ENCODE data around the gene IL22RA2.
"Not testable (repeated sequence)": the region's sequence is repeated elsewhere in the genome, so short reads cannot be mapped to it uniquely, and the experiment has no call there.

Gene IL22RA2

GRCh38 chr6:137126875-137127485, 46.5 kb downstream of the IL22RA2 start:
- in situ Hi-C loops (cut with HindIII; ENCODE audit: low sequenced_read_pairs): no loop called here

GRCh38 chr6:137123078-137123477, 50.4 kb downstream of the IL22RA2 start:
- in situ Hi-C loops (cut with HindIII; ENCODE audit: low sequenced_read_pairs): no loop called here

DNA sequence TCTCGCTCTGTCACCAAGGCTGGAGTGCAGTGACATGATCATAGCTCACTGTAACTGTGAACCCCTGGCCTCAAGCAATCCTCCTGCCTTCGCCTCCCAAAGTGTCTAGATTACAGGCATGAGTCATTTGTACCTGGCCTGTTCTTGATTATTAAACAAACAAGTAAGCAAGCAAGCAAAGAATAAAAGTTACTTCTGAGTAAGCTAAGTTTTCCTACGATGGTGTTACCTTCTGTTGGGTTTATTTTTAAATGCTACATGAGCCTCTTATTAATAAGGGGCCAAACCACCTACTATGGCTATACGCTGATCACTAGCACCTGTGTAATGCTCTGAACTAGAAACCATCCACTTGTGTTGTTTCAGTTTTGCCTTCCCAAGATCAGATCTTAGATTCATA, 50.8 kb downstream of the IL22RA2 start:
- in situ Hi-C loops (cut with HindIII; ENCODE audit: low sequenced_read_pairs): no loop called here

- in situ Hi-C loops (cut with HindIII; ENCODE audit: low sequenced_read_pairs): no loop called here
Measured at GRCh38 chr6:137121401-137121997, 51.9 kb downstream of the IL22RA2 start.

- in situ Hi-C loops (cut with HindIII; ENCODE audit: low sequenced_read_pairs): no loop called here
Measured at GRCh38 chr6:137120748-137121147, 52.7 kb downstream of the IL22RA2 start.

DNA sequence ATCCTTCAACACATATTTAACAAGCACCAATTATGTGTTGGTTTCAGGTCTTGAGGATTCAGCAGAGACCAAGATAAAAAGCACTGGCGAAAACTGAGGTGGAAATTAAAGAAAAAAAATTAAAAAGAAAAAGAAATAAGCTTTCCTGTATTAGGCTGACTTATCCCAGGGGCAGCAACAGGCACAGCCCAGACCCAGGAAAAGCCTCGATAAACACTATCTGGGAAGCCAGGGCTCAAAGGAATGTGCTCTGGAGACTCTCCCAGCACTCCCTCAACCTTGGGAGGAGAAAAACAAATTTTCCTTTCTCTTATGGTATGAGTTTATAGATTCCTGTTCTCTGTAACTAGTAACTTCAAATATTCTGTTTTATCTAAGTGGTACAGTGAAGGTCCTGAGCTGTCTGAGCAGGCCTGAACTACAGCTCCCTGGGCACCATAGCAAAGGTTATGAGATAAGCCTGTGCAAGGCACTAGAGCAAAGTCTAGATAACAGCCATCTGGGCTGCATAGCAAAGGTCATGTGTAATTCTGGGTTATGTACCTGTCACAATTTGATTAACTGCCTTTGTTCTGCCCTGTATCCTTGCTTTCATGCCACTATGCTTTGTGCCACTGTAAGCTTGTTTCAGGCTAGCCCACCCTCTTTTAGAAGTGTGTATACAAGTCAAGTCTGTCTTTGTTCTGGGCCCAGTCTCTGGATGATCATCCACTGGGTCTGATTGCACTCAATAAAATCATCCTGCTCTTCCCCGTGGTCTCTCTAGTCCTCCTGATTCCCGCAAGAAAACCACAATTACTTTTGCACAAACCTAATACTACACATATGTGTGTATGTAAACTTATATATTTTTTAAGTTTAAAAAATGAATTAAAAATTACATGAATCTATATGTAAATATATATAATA, 54.0 kb downstream of the IL22RA2 start:
- in situ Hi-C loops (cut with HindIII; ENCODE audit: low sequenced_read_pairs): no loop called here

GRCh38 chr6:137117581-137117980, 55.9 kb downstream of the IL22RA2 start:
- in situ Hi-C loops (cut with HindIII; ENCODE audit: low sequenced_read_pairs): no loop called here

DNA sequence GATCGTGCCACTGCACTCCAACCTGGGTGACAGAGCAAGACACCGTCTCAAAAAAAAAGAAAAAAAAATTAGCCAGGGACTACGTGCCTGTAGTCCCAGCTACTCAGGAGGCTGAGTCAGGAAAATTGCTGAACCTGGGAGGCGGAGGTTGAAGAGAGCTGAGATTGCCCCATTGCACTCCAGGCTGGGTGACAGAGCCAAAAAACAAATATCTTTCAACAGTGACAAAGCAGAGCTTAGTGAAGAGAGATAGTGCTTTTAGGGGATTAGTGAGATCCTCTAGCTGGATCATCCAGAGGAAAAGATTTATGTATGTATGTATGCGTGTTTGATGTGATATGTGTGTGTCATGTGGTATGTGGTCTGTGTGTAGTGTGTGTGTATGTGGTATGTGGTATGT, 56.6 kb downstream of the IL22RA2 start:
- in situ Hi-C loops (cut with HindIII; ENCODE audit: low sequenced_read_pairs): no loop called here

DNA sequence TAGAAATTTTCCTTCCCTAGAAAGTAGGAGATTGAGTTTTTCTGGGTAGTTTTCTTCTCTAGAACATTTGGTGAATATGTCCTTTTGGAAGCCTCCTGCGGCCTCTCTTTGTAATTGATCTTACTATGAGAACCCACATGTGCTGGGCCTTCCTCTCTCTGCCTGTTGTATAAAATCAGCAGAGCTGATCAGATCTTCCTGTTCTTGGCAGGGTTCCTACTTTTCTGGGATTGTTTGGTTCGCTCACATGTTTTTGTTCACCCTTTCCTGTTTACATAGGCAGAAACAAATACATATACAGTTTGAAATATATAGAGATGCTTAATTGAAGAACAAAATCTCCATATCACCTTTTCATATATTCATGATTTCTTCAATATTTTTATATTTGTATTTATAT, 57.8 kb downstream of the IL22RA2 start:
- in situ Hi-C loops (cut with HindIII; ENCODE audit: low sequenced_read_pairs): no loop called here

DNA sequence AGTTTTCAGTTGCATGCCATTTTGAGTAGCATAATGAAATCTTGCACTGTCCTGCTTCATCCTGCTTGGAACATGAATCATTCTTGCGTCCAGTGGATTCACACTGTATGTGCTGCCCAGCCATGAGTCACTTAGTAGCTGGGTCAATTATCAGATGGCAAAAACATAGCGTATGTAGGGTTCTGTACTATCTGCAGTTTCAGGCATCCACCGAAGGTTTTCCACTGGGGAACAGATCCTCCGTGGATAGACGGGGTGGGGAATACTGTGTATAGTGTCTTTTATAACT, 61.4 kb downstream of the IL22RA2 start:
- in situ Hi-C loops (cut with HindIII; ENCODE audit: low sequenced_read_pairs): no loop called here

GRCh38 chr6:137111296-137112066, 62.0 kb downstream of the IL22RA2 start:
- in situ Hi-C loops (cut with HindIII; ENCODE audit: low sequenced_read_pairs): no loop called here

- in situ Hi-C loops (cut with HindIII; ENCODE audit: low sequenced_read_pairs): no loop called here
Measured at GRCh38 chr6:137107767-137108105, 65.7 kb downstream of the IL22RA2 start.

GRCh38 chr6:137107047-137107766, 66.2 kb downstream of the IL22RA2 start:
- in situ Hi-C loops (cut with HindIII; ENCODE audit: low sequenced_read_pairs): not testable (repeated sequence)

DNA sequence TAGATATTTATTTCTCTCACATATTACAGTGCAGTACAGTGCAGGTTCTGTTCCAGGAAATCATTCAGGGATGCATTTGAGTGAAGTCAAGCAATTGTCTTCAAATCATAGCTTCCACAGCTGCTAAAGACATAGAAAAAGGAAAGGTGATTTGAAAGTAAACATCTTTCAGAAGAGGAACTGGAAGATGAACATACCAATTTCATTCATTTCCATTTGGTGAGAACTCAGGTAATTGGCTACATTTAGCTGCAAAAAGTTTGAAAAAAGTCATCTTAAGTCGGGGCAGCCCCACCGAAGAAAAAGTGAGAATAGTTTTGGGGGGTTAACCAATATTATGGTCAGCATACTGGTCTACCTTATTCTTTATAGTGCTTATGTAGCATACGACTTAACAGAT, 67.3 kb downstream of the IL22RA2 start:
- in situ Hi-C loops (cut with HindIII; ENCODE audit: low sequenced_read_pairs): no loop called here

GRCh38 chr6:137105375-137105774, 68.1 kb downstream of the IL22RA2 start:
- in situ Hi-C loops (cut with HindIII; ENCODE audit: low sequenced_read_pairs): no loop called here

GRCh38 chr6:137104926-137105325, 68.5 kb downstream of the IL22RA2 start:
- in situ Hi-C loops (cut with HindIII; ENCODE audit: low sequenced_read_pairs): no loop called here

DNA sequence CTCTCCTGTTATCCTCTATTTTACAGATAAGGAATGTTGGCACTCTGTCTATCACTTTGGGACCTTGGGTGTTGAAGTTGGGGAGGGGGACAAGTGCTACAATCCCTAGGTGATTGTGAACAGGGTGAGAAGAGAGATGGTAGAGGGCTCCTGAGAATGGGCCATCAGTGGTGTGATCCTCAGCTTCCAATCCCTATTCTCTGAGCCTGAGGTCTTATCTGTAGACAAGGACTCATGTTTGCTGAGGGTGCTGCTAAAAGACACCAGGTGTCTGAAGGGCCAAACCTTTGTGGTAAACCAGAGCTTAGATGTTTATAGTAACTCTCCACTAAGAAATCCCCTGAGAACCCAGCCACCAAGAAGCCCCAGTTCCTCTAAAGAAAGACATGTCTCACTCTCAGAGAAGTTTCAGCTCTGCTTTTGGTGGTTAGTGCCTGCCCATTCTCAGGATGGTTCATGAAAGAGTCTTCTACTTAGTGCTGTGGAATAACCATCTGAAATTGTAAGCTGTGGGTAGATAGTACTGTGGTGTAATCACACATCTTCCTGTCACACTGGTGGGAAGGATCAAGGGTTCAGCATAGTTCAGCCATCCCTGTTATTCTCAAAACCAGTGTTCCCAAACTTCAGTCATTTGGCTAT, 70.5 kb downstream of the IL22RA2 start:
- in situ Hi-C loops (cut with HindIII; ENCODE audit: low sequenced_read_pairs): no loop called here

DNA sequence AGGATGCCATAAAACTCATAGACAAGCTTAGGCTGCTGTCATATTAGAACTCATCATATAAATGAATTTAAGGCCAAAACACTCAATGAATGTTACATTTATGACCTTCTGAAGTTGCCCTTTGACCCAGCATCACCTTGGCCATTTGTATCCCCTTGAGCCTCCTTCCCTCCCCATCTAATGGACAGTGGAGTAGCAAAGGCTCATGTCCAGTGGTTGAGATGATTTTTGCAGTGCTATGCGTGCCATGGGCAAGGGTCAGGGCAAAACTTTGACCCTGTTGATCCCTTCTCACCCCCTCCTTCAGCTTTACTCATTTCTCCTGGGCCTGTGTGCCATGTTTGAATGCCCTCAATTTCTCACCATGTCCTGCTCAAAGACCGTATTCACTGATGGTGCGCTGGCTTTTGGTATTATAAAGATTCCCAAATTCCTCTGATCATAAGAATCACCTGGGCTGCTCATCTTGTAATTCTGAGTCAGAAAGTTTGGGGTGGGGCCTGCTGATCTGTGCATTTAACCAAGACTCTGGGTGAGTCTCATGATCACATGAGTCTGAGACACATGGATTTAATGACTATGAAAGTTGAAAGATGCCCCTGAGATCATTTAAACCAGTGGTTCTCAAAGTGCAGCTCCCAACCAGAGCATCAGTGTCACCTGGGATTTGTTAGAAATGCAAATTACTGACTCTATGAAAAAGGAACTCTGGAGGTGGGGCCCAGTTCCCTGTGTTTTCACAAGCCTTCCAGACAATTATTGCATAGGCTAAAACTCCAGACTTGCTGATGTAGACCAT, 71.2 kb downstream of the IL22RA2 start:
- in situ Hi-C loops (cut with HindIII; ENCODE audit: low sequenced_read_pairs): no loop called here

DNA sequence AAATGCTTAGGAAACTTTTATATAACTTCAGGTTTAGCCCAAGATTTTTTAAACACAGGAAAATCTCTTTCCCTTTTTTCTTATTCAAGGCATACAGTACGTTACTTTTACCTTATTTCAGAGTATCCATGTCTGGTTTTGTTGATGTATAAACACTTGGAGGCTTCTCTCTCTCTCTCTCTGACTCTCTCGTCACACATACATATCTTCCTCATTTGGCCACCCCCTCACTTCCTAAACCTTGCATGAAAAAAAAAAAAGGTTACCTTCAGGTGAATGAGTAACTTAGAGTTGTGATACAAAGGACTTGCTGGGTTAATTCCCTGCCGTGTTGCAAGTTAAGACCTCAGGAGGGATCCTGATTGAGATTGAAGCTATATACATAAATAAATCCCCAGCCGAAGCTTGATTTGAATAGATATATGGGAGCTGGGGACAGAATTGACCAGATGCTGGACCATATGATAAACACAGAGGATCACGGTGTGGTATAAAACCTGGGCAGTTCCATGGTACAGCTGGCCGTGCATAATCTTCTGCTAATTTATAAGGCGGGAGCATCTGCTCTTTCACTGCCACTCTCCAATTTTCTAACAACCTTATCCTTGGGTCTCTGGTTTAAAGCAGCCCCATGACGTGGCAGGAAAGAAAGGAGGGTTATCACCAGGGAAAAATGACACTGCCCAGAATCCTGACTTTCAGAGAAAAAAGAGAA, 73.6 kb downstream of the IL22RA2 start:
- in situ Hi-C loops (cut with HindIII; ENCODE audit: low sequenced_read_pairs): no loop called here

Data from endothelial cell of hepatic sinusoid (primary cell).